Measurements from ENCODE around the gene PLVAP. TPM values are rescaled to one million over a fixed set of nuclear protein-coding genes. Genes with fewer than 3 reads are reported as not detected.

Gene PLVAP
- total and polyA plus RNA-seq, 9 of the 15 experiments (the other 6 are each of a cell fraction or from before 2014, with no cell fraction given) = 0.09 to 0.84 (median 0.51) TPM; not detected in 4

DNA sequence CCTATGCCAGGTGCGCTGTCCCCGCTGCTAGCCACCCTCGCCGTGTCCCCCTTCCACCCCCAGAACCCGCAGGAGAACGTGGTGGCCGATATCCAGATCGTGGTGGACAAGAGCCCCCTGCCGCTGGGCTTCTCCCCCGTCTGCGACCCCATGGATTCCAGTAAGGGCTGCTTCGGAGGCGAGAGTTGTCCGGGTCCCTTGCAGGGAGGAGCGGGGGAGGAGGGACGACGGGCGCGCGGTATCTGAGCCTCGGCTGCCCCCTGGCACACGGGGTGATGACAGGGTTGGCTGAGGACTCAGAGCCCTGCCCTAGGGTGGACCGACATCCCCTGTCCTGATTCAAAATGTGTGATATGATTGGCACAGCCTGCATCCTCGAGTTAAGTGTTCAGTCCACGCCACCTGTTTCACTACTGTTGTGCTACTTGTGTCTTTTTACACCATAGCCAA lies 43.4 kb upstream of the PLVAP start (continued):
- no peak for TF ChIP-seq EZH2 (IDR thresholded peaks at IDR 0.05; ENCODE audit: borderline replicate concordance, low read depth, low read length)
- TF ChIP-seq, protein P1, sequence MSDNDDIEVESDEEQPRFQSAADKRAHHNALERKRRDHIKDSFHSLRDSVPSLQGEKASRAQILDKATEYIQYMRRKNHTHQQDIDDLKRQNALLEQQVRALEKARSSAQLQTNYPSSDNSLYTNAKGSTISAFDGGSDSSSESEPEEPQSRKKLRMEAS (CRISPR knock-in tag; IDR thresholded peaks at IDR 0.05) = peak; percentile 61
- TF ChIP-seq CBX1 (IDR thresholded peaks at IDR 0.05; ENCODE audit: low read depth) = no peak
- TF ChIP-seq, protein P2, sequence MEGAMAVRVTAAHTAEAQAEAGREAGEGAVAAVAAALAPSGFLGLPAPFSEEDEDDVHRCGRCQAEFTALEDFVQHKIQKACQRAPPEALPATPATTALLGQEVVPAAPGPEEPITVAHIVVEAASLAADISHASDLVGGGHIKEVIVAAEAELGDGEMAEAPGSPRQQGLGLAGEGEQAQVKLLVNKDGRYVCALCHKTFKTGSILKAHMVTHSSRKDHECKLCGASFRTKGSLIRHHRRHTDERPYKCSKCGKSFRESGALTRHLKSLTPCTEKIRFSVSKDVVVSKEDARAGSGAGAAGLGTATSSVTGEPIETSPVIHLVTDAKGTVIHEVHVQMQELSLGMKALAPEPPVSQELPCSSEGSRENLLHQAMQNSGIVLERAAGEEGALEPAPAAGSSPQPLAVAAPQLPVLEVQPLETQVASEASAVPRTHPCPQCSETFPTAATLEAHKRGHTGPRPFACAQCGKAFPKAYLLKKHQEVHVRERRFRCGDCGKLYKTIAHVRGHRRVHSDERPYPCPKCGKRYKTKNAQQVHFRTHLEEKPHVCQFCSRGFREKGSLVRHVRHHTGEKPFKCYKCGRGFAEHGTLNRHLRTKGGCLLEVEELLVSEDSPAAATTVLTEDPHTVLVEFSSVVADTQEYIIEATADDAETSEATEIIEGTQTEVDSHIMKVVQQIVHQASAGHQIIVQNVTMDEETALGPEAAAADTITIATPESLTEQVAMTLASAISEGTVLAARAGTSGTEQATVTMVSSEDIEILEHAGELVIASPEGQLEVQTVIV (CRISPR knock-in tag; IDR thresholded peaks at IDR 0.05; ENCODE audit: borderline replicate concordance) = no peak
- TF ChIP-seq ZNF184 (CRISPR knock-in tag; IDR thresholded peaks at IDR 0.05) = no peak
- TF ChIP-seq ZC3H11A (IDR thresholded peaks at IDR 0.05; ENCODE audit: low read depth, low read length) = no peak
- no peak for TF ChIP-seq LEF1 (IDR thresholded peaks at IDR 0.05)
- no peak for TF ChIP-seq MYBL2 (IDR thresholded peaks at IDR 0.05; ENCODE audit: low read depth)
- no peak for TF ChIP-seq MYBL2 (CRISPR knock-in tag; IDR thresholded peaks at IDR 0.05; ENCODE audit: borderline replicate concordance)
- TF ChIP-seq, protein P3, sequence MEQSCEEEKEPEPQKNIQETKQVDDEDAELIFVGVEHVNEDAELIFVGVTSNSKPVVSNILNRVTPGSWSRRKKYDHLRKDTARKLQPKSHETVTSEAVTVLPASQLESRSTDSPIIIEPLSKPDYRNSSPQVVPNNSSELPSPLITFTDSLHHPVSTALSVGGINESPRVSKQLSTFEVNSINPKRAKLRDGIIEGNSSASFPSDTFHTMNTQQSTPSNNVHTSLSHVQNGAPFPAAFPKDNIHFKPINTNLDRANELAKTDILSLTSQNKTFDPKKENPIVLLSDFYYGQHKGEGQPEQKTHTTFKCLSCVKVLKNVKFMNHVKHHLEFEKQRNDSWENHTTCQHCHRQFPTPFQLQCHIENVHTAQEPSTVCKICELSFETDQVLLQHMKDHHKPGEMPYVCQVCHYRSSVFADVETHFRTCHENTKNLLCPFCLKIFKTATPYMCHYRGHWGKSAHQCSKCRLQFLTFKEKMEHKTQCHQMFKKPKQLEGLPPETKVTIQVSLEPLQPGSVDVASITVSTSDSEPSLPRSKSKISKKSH (CRISPR knock-in tag; IDR thresholded peaks at IDR 0.05) = no peak
- no peak for TF ChIP-seq PYGO2 (tag; IDR thresholded peaks at IDR 0.05)
- no peak for TF ChIP-seq FOSL1 (tag; conservative IDR thresholded peaks at IDR 0.05)
- no peak for TF ChIP-seq SREBF1 (IDR thresholded peaks at IDR 0.05; ENCODE audit: borderline replicate concordance, low read depth, low read length)
- TF ChIP-seq, protein P4, sequence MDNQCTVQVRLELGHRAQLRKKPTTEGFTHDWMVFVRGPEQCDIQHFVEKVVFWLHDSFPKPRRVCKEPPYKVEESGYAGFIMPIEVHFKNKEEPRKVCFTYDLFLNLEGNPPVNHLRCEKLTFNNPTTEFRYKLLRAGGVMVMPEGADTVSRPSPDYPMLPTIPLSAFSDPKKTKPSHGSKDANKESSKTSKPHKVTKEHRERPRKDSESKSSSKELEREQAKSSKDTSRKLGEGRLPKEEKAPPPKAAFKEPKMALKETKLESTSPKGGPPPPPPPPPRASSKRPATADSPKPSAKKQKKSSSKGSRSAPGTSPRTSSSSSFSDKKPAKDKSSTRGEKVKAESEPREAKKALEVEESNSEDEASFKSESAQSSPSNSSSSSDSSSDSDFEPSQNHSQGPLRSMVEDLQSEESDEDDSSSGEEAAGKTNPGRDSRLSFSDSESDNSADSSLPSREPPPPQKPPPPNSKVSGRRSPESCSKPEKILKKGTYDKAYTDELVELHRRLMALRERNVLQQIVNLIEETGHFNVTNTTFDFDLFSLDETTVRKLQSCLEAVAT (IDR thresholded peaks at IDR 0.05) = no peak
- no peak for TF ChIP-seq PHB2 (IDR thresholded peaks at IDR 0.05; ENCODE audit: low read depth)
- TF ChIP-seq ZNF263 (CRISPR knock-in tag; IDR thresholded peaks at IDR 0.05; ENCODE audit: borderline replicate concordance) = peak; percentile 99
- no peak for TF ChIP-seq SP2 (IDR thresholded peaks at IDR 0.05; ENCODE audit: extremely low read depth, low read depth, low read length, poor library complexity, severe bottlenecking)
- TF ChIP-seq ZFP36 (IDR thresholded peaks at IDR 0.05; ENCODE audit: low read depth, low read length, partially characterized antibody) = no peak
- TF ChIP-seq POLR2H (tag; IDR thresholded peaks at IDR 0.05; ENCODE audit: low read depth) = no peak
- TF ChIP-seq BCOR (IDR thresholded peaks at IDR 0.05) = no peak
- TF ChIP-seq ZFPM2 (CRISPR knock-in tag; IDR thresholded peaks at IDR 0.05) = no peak
- TF ChIP-seq, protein P5, sequence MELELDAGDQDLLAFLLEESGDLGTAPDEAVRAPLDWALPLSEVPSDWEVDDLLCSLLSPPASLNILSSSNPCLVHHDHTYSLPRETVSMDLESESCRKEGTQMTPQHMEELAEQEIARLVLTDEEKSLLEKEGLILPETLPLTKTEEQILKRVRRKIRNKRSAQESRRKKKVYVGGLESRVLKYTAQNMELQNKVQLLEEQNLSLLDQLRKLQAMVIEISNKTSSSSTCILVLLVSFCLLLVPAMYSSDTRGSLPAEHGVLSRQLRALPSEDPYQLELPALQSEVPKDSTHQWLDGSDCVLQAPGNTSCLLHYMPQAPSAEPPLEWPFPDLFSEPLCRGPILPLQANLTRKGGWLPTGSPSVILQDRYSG (tag; conservative IDR thresholded peaks at IDR 0.05; ENCODE audit: low read depth) = no peak
- TF ChIP-seq CEBPG (CRISPR knock-in tag; IDR thresholded peaks at IDR 0.05) = no peak
- no peak for TF ChIP-seq CEBPG (tag; conservative IDR thresholded peaks at IDR 0.05 in 1 of 2, IDR thresholded peaks at IDR 0.05 in 1 of 2)

Measured in K562 (cell line).